G401 (cell line): ENCODE data around the gene C15orf62. TPM values are rescaled to one million over a fixed set of nuclear protein-coding genes. Genes with fewer than 3 reads are reported as not detected.

Experiments used
- DNase-seq: peaks from one replicate; pipeline ENCODE4 v3.0.0-alpha.2; 2015; ENCODE audit warnings: low spot score
- in situ Hi-C: cut with HindIII; loops from 2 replicates; pipeline ENCODE4 v1.10.0; 2016; ENCODE audit warnings: low sequenced_read_pairs, mixed read lengths
- total RNA-seq: library from RNA; depleted of rRNA; stranded (reverse); fragments of >200 nt; shearing (Covaris generic); gene quantifications from 2 replicates; pipeline ENCODE4 v1.2.3, GENCODE V29; 2014; rRNA removed

Gene C15orf62
- total RNA-seq, 1 experiment from 2014 or later, result 3.1 TPM

DNA sequence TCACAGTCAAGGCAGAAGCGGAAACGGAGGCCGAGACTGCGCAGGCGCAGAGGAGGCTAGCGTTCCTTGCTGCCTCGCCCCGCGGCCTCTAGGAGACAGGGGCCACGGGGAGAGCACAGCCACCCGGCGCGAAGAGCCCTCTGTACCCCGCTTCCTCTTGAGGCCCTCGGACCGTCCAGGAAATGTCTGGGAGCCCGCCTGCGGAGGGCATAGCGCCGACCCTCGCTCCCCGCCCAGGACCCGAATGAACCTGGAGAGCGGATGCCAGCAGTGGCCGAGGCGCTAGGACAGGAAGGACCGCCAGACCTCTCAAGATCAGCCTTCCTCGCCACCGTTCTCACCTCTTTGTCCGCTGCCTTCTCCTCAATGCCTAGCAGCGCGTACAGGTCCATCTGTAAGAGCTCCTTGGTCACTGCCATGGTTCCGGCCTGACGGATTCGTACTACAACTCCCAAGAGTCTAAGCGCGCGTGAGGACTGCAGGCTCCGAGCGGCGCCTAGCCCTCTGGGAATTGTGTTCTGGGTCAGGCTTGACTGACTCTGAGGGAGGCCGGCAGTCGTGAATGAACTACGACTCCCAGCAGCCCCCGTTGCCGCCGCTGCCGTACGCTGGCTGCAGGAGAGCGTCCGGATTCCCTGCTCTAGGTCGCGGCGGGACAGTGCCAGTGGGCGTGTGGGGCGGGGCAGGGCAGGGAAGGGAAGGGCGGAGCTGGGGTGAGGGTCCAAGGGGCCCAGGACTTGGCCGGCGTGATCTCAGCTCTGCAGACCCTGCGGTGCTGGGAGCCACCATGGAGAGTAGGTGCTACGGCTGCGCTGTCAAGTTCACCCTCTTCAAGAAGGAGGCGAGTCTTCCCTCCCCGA, 37.5 kb downstream of the C15orf62 start, which contains the start of the genes DNAJC17 and ZFYVE19:
Gene DNAJC17 (minus strand): TSS at position 446 of the 860 bp plus-strand sequence. CDS start 27 bp downstream, at position 419.
Gene ZFYVE19 (plus strand): TSS at position 62 of the 860 bp plus-strand sequence. CDS start 501 bp downstream, at position 563.
- peak; percentile 99 for DNase-seq
- in situ Hi-C loops, result no loop called here

GRCh38 chr15:40807888-40808461, 38.2 kb downstream of the C15orf62 start:
- DNase-seq, result no peak
- in situ Hi-C loops, result no loop called here

DNA sequence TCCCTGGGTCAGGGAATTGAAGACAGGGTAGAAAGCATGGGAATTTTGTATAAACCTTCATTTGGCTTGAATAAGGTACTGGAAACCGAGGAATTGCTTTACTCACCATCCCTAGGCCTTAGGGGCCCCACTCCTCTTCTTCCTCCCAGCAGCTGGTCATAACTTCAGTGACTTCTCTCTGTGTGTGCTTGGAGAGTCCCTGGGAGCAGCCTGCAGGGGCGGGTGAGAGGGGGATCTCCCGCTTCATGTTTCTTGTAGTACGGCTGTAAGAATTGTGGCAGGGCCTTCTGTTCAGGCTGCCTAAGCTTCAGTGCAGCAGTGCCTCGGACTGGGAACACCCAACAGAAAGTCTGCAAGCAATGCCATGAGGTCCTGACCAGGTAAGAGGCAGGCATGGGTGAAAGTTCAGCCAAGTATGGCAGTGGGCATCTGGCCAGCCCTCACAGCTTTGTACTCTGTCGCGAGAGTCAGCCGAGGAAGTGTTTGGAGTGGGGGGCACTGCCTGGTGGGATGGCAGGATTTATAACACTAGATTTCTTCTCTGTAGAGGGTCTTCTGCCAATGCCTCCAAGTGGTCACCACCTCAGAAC, 39.2 kb downstream of the C15orf62 start:
- no peak for DNase-seq
- in situ Hi-C loops, result no loop called here

DNA sequence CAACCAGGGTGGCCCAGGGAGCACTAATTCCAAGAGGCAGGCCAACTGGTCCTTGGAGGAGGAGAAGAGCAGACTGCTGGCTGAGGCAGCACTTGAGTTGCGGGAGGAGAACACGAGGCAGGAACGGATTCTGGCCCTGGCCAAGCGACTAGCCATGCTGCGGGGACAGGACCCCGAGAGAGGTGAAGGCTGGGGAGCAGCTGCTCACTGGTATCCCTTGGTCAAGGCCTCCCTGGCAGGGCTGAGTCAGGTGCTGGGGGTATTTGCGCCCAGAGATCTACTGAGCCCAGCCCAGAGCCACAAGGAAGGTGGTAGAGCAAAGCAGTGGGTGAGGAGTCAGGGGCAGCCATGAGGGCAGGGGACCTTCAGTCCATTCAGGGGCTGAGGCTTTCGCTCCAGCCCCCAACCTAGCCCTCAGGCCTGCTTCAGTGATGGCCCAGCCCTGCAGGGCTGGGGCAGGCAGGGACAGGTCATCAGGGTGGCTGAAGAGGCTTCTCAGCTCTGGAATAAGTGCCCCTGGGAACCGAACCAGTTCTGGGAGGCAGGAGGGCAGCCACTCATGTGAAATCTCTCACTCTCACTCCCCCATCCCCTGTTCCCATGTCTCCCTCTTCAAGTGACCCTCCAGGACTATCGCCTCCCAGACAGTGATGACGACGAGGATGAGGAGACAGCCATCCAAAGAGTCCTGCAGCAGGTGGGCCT, 43.1 kb downstream of the C15orf62 start:
- no peak for DNase-seq
- in situ Hi-C loops, result no loop called here

GRCh38 chr15:40815042-40815698, 45.4 kb downstream of the C15orf62 start:
- DNase-seq, result peak; percentile 48
- in situ Hi-C loops, result no loop called here

DNA sequence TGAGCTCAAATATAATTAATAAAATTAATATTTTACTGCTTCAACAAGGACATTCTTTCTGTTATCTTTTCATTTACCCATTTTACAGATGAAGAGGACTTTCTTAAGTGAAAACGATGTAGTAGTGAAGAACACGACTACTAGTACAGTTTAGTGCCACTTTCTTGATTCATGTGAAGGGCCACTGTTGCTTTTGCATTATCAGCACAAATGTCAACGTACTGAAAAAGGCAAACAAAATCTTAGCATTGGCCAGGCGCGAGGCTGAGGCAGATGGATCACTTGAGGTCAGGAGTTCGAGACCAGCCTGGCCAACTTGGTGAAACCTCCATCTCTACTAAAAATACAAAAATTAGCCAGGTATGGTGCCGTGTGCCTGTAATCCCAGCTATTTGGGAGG, 49.3 kb downstream of the C15orf62 start:
- in situ Hi-C loops, result no loop called here
- DNase-seq, result no peak

DNA sequence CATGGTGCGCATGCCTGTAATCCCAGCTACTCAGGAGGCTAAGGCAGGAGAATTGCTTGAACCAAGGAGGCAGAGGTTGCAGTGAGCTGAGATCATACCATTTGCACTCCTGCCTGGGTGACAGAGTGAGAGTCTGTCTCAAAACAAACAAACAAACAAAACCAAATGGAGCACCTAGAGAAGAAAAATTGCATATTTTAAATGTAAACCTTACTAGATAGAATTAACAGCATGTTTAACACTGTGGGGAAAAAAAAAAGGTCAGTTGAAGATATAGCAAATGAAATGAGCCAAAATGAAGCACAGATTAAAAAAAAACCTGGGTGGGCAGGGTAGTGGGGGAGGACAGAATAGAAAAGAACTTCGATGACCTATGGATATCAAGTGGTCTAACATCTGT, 51.4 kb downstream of the C15orf62 start:
- no peak for DNase-seq
- in situ Hi-C loops, result no loop called here

Other genes with a start within 250 kb of the C15orf62 start
- 41.9 and 66.4 TPM in 2 replicates for gene CCDC32, start 204.9 kb upstream of the C15orf62 start, total RNA-seq
- 21.7 and 33.5 TPM in 2 replicates for gene RPUSD2, start 200.7 kb upstream of the C15orf62 start, total RNA-seq
- 38.4 and 40.6 TPM in 2 replicates for gene KNL1, start 175.7 kb upstream of the C15orf62 start, total RNA-seq
- gene RAD51, start 74.8 kb upstream of the C15orf62 start, total RNA-seq, result 7.1 and 12.0 TPM in 2 replicates
- gene RMDN3, start 14.7 kb upstream of the C15orf62 start, total RNA-seq, result 107 and 114 TPM in 2 replicates
- 829 and 1,388 TPM in 2 replicates for gene GCHFR, start 5.9 kb upstream of the C15orf62 start, total RNA-seq
- 27.5 and 29.2 TPM in 2 replicates for gene ZFYVE19, start 37.1 kb downstream of the C15orf62 start, total RNA-seq
- 49.7 and 100 TPM in 2 replicates for gene DNAJC17, start 37.5 kb downstream of the C15orf62 start, total RNA-seq
- gene PPP1R14D, start 58.7 kb downstream of the C15orf62 start, total RNA-seq, result not detected in 2 replicates
- gene SPINT1, start 74.1 kb downstream of the C15orf62 start, total RNA-seq, result 0.62 TPM in 1 of 2 replicates, not detected in the other
- 0.24 and 1.7 TPM in 2 replicates for gene RHOV, start 104.3 kb downstream of the C15orf62 start, total RNA-seq
- 51.4 and 57.3 TPM in 2 replicates for gene VPS18, start 124.5 kb downstream of the C15orf62 start, total RNA-seq
- gene DLL4, start 159.4 kb downstream of the C15orf62 start, total RNA-seq, result 0.20 and 0.62 TPM in 2 replicates
- gene CHAC1, start 183.5 kb downstream of the C15orf62 start, total RNA-seq, result 12.4 and 12.9 TPM in 2 replicates